ENCODE measurements around the gene CDK16.

- no peak for TF ChIP-seq EZH2 (IDR thresholded peaks at IDR 0.05; ENCODE audit: low read length, missing control alignments)
- no peak for TF ChIP-seq CTCF (conservative IDR thresholded peaks at IDR 0.05 in 1 of 2, IDR thresholded peaks at IDR 0.05 in 1 of 2; ENCODE audit: low read depth in 1 of 2, low read length in 2 of 2)
Measured at GRCh38 chrX:47185241-47185640, 33.2 kb upstream of the CDK16 start.
